IMR-90 (cell line): ENCODE measurements around the gene ETS1. TPM values are rescaled to one million over a fixed set of nuclear protein-coding genes. Genes with fewer than 3 reads are reported as not detected.

Experiments used
- ATAC-seq: fragments of 200-7000 bp; cut with Tn5 transposase; 2 replicates; pipeline ENCODE4 v1.9.1; 2020; ENCODE audit warnings: low read depth, mild to moderate bottlenecking, moderate library complexity
- BruUV-seq: library from RNA; stranded (reverse); fragments of 400-500 nt; replicated peaks from 2 replicates; lab custom pipeline; 2021; lab: Mats Ljungman, UMichigan
- CTCF ChIA-PET: fragments of 300-600 bp; formaldehyde crosslinking; extraction: SDS; loops from one replicate; lab custom pipeline; 2021; ENCODE audit warnings: antibody characterized with exemption; lab: Yijun Ruan, JAX
- POLR2A ChIA-PET: fragments of 300-600 bp; sonication (Branson Sonifier 250); formaldehyde crosslinking; loops from one replicate; lab custom pipeline; 2022; ENCODE audit warnings: antibody characterized with exemption; ENCODE audit not compliant: unreplicated experiment; lab: Charles Lee
- DNase-seq: peaks from one replicate; pipeline ENCODE4 v3.0.0; 2013
- H2AFZ ChIP-seq: replicated peaks from 2 replicates; pipeline ENCODE3; 2013; ENCODE audit warnings: low read length, mild to moderate bottlenecking; ENCODE audit not compliant: poor library complexity
- H2AK5ac ChIP-seq: 2 replicates; pipeline ENCODE4 v1.6.1; 2013; ENCODE audit warnings: low read depth, low read length, inconsistent platforms
- H2AK9ac ChIP-seq: replicated peaks from 2 replicates; pipeline ENCODE3; 2013; ENCODE audit warnings: mild to moderate bottlenecking, low read depth, low read length, moderate library complexity; ENCODE audit not compliant: poor library complexity
- H2BK120ac ChIP-seq: 2 replicates; pipeline ENCODE4 v1.6.1; 2013; ENCODE audit warnings: low read depth, low read length, inconsistent platforms
- H2BK15ac ChIP-seq: 3 replicates; pipeline ENCODE4 v1.6.1; 2013; ENCODE audit warnings: low read depth, low read length, inconsistent platforms
- H2BK20ac ChIP-seq: 2 replicates; pipeline ENCODE4 v1.6.1; 2013; ENCODE audit warnings: low read depth, mild to moderate bottlenecking, inconsistent platforms, low read length, moderate library complexity
- H2BK5ac ChIP-seq: 2 replicates; pipeline ENCODE4 v1.6.1; 2013; ENCODE audit warnings: mild to moderate bottlenecking, low read depth, low read length, inconsistent platforms; ENCODE audit not compliant: poor library complexity, severe bottlenecking
- H3K14ac ChIP-seq: replicated peaks from 2 replicates; pipeline ENCODE4 v1.6.1; 2013; ENCODE audit warnings: low read depth, low read length, inconsistent platforms
- H3K18ac ChIP-seq: 2 replicates; pipeline ENCODE4 v1.6.1; 2013; ENCODE audit warnings: low read depth, low read length, control low read depth
- H3K23ac ChIP-seq: 2 replicates; pipeline ENCODE4 v1.6.1; 2013; ENCODE audit warnings: low read depth, low read length, inconsistent platforms
- H3K27ac ChIP-seq: 2 replicates; pipeline ENCODE4 v1.5.1; 2013; ENCODE audit warnings: mild to moderate bottlenecking, control low read depth, low read length; ENCODE audit not compliant: insufficient read depth
- H3K27me3 ChIP-seq: 2 replicates; pipeline ENCODE4 v1.6.1; 2013; ENCODE audit warnings: low read length; ENCODE audit not compliant: control insufficient read depth, insufficient read depth
- H3K36me3 ChIP-seq: 2 replicates; pipeline ENCODE4 v1.6.1; 2013; ENCODE audit warnings: low read length, mixed read lengths; ENCODE audit not compliant: control insufficient read depth, insufficient read depth
- H3K4ac ChIP-seq: 2 replicates; pipeline ENCODE4 v1.6.1; 2013; ENCODE audit warnings: low read depth, low read length, inconsistent platforms
- H3K4me1 ChIP-seq: 2 replicates; pipeline ENCODE4 v1.6.1; 2013; ENCODE audit warnings: low read length, mixed read lengths; ENCODE audit not compliant: control insufficient read depth, insufficient read depth
- H3K4me2 ChIP-seq: 2 replicates; pipeline ENCODE4 v1.6.1; 2013; ENCODE audit warnings: low read depth, mild to moderate bottlenecking, control low read depth, low read length, moderate library complexity
- H3K4me3 ChIP-seq: 2 replicates; pipeline ENCODE4 v1.5.1; 2013; ENCODE audit warnings: low read depth, mild to moderate bottlenecking, control low read depth, low read length, moderate library complexity; ENCODE audit not compliant: insufficient read depth
- H3K56ac ChIP-seq: 2 replicates; pipeline ENCODE4 v1.6.1; 2013; ENCODE audit warnings: low read length, inconsistent platforms; ENCODE audit not compliant: insufficient read depth; ENCODE audit errors: extremely low read depth
- H3K79me1 ChIP-seq, 2 experiments: 2 replicates each; pipeline ENCODE4 v1.6.1; 2013; ENCODE audit warnings: low read length in 2 of 2, inconsistent platforms in 1 of 2, low read depth in 1 of 2
- H3K9ac ChIP-seq: 2 replicates; pipeline ENCODE4 v1.6.1; 2013; ENCODE audit warnings: low read depth, low read length, control low read depth
- H3K9me1 ChIP-seq: 2 replicates; pipeline ENCODE4 v1.6.1; 2013; ENCODE audit warnings: low read length, inconsistent platforms; ENCODE audit not compliant: insufficient read depth
- H3K9me3 ChIP-seq: 2 replicates; pipeline ENCODE4 v1.6.1; 2013; ENCODE audit warnings: low read length; ENCODE audit not compliant: control insufficient read depth, insufficient read depth
- H4K20me1 ChIP-seq: 2 replicates; pipeline ENCODE4 v1.6.1; 2013; ENCODE audit warnings: low read length, inconsistent platforms; ENCODE audit not compliant: insufficient read depth
- H4K5ac ChIP-seq: 2 replicates; pipeline ENCODE4 v1.6.1; 2013; ENCODE audit warnings: mild to moderate bottlenecking, low read depth, low read length, control low read depth
- H4K8ac ChIP-seq, 2 experiments: 2 replicates each; pipeline ENCODE4 v1.6.1; 2013; ENCODE audit warnings: low read depth in 2 of 2, low read length in 2 of 2, control low read depth in 1 of 2, inconsistent platforms in 1 of 2
- H4K91ac ChIP-seq: 2 replicates; pipeline ENCODE4 v1.6.1; 2013; ENCODE audit warnings: low read depth, low read length, inconsistent platforms; ENCODE audit not compliant: insufficient read depth
- CEBPB ChIP-seq: IDR thresholded peaks from 2 replicates; pipeline ENCODE4 v1.6.1; 2012; ENCODE audit warnings: low read depth, low read length, improper control_type of control experiment
- NFE2L2 ChIP-seq: fragments of 150-350 bp; IDR thresholded peaks from 2 replicates; pipeline ENCODE4 v1.6.1; 2016; ENCODE audit warnings: low read depth, mild to moderate bottlenecking, low read length
- WGBS, 2 experiments: methylation state at CpG; one replicate each; pipeline versions ENCODE4 v1.1.5 to v1.1.7; 2013; ENCODE audit warnings: missing lambda C conversion rate in 2 of 2; ENCODE audit not compliant: insufficient read length in 1 of 2; ENCODE audit errors: extremely low coverage in 2 of 2; 5-methylcytosine and 5-hydroxymethylcytosine counted together
- dilution Hi-C: fragments of 300-500 bp; cut with HindIII; formaldehyde crosslinking; loops from one replicate; pipeline ENCODE4 v1.14.3; 2018; ENCODE audit warnings: low sequenced_read_pairs; ENCODE audit not compliant: unreplicated experiment
- in situ Hi-C: fragments of 300-500 bp; cut with MboI; formaldehyde crosslinking; loops from 3 replicates; pipeline ENCODE4 v1.14.3; 2019; ENCODE audit warnings: low sequenced_read_pairs, inconsistent platforms, mixed read lengths
- intact Hi-C: fragments of 100-400 bp; cut with micrococcal nuclease; formaldehyde crosslinking; loops from 2 replicates; pipeline ENCODE4 v1.10.0; 2022
- polyA plus RNA-seq, 3 experiments: library from polyadenylated mRNA; depleted of rRNA; stranded (reverse); fragments of >200 nt; gene quantifications; 2 replicates each; pipeline ENCODE4 v1.2.3, GENCODE V29; 2012; ENCODE audit warnings: low replicate concordance in 1 of 3
- total RNA-seq: library from RNA; depleted of rRNA; stranded (reverse); fragments of >200 nt; gene quantifications from 2 replicates; pipeline ENCODE4 v1.2.3, GENCODE V29; 2012
- TF ChIP-seq, protein P1 (sequence below): fragments of 150-350 bp; IDR thresholded peaks from 2 replicates; pipeline ENCODE4 v1.6.1; 2017; ENCODE audit warnings: mild to moderate bottlenecking, antibody characterized with exemption, low read length, low read depth

The ETS1 gene
- total and polyA plus RNA-seq, 2 of the 4 experiments (the other 2 are of a cell fraction) = 41.2 to 56.3 TPM

DNA sequence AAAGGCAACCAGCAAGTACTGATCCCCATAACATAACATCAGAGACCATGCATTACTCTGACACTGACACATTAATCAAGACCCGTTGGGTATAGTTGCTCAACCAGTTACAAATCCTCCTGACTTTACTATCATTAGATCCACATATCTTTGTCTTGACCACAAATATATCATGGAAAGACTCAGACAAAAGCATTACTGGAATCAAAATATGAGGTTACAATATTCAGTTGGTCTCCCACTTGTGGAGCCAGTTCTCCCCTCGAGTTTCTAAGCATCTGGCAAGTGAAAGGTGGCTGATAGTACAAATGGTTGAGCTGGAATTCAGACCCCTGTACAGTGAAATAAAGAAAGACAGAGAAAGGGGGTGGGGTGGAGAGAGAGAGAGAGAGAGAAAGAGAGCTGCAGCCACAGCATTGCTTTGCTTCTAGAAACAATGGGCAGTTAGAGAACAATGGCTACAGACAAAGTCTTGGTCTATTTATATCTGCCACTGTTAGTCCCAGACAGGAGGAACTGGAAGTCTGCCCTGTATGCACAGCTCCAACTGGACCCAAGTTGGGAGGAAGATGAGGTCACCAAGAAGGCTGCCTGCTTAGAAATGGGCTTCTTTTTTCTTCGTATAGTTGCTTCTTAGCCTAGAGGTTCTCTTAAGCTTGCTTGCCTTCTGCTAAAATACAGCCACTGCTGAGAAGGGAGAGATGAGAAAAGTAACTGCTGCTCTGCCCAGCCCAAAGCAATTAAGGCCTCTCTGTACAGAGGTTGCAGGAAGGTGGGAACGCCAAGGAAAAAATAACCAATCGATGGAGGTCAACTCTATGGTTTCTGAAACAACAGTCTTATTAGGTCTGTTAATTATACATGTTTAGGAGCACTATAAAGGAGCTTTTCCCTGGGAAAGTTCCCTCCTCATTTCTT is 85.5 kb downstream of the ETS1 start:
- no peak for TF ChIP-seq NFE2L2
- peak; percentile 67 for TF ChIP-seq CEBPB
- TF ChIP-seq, protein P1, sequence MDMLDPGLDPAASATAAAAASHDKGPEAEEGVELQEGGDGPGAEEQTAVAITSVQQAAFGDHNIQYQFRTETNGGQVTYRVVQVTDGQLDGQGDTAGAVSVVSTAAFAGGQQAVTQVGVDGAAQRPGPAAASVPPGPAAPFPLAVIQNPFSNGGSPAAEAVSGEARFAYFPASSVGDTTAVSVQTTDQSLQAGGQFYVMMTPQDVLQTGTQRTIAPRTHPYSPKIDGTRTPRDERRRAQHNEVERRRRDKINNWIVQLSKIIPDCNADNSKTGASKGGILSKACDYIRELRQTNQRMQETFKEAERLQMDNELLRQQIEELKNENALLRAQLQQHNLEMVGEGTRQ = no peak
- Histone ChIP-seq H3K27ac (peak overlapping the region; percentile 60; the same call in 1 of the 2 replicates), H2BK120ac (peak overlapping the region; percentile 80), H3K4ac (peak overlapping the region; percentile 48), H3K9me3 (no peaks in the 10 kb centered on the region), H2BK20ac (peak overlapping the region; percentile 64), H3K14ac (peak overlapping the region; percentile 34; the same call in 1 of the 2 replicates), H2AK9ac (peak overlapping the region; percentile 1), H3K4me3 (no peak overlapping the region), H4K91ac (peak overlapping the region; percentile 29), H3K27me3 (no peaks in the 10 kb centered on the region), H4K5ac (peak overlapping the region; percentile 64; the same call in 1 of the 2 replicates), H4K20me1 (peaks cover 89% of the 10 kb centered on the region), H3K4me1 (peaks cover 50% of the 10 kb centered on the region), H3K36me3 (peaks cover 4% of the 10 kb centered on the region), H3K9ac (0 out of 2 replicates have a peak overlapping the region, but pooled peaks have one; percentile 26), H3K9me1 (peaks cover 48% of the 10 kb centered on the region), H3K79me1 (peaks cover 8 to 93% of the 10 kb centered on the region in 2 experiments; a peak in 3 of 4 replicates), H3K4me2 (peak overlapping the region; percentile 52), H3K23ac (peak overlapping the region; percentile 46), H3K56ac (no peak overlapping the region), H2BK5ac (peak overlapping the region; percentile 76), H2BK15ac (peak overlapping the region; percentile 42; the same call in 2 of the 3 replicates), H4K8ac (peak overlapping the region in 1 of 2 experiments; percentile 53; a peak in 1 of 4 replicates), H2AFZ (no peak overlapping the region), H3K18ac (peak overlapping the region; percentile 77), H2AK5ac (peak overlapping the region; percentile 21)
- dilution Hi-C loops (no loop called here), in situ Hi-C loops (loop anchor here (25.0 kb wide), 1 partner anchor 465 kb away; no protein-coding TSS in a partner anchor), intact Hi-C loops (no loop called here)
- BruUV-seq = no TSS peak
- CTCF ChIA-PET = no interaction called here
- peak; percentile 77 for DNase-seq
- POLR2A ChIA-PET = no interaction called here
- whole genome bisulfite sequencing, 2 experiments = 38% methylated on average over 1 of the region's 5 CpGs; no CpG with 5 or more reads in 1 of the 2 experiments
- no peak for ATAC-seq
